HG02642 (cell line): ENCODE measurements around the gene HPGDS.

ENCODE experiments used
- ATAC-seq: cut with Tn5 transposase; IDR thresholded peaks from one replicate; pipeline ENCODE4 v1.9.1; 2021; ENCODE audit warnings: mild to moderate bottlenecking; ENCODE audit not compliant: unreplicated experiment, poor library complexity

HPGDS gene

DNA sequence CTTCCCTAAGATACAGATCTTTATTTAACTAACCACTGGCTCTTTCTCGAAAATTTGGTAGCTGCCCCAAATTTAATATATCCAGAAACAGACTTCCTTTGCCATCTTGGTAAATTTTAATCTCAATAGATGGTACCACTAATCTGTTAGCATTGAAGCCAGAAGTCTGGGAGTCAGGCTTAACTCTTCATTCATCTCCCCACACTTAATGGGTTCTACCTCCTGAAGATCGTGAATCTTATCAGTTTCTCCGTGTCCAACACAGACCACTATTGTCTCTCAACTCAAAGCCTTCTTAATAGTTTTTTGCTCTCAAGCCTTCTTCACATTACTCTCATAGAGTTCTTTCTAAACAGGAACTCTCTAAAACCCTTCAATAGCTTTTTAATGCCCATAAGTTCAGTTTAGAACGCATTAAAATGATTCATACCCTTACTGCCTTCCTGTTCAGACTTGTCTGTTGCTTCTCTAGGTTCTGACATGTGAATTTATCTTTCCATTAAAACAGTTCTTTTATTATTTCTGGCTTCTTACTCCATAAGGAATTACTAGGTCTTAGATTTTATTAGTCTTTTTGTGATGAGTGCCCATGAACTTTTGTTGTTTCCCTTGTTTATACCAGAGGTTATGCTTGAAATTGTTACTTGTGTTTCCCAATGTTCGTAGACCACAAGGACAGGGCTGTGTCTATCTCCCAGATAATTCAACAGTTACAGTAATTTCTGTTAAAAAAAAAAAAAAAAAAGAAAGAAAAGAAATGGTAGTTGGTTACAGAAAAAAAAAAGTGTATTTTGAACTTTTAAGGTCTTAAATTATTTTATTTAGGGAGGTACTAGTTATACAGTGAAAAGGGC lies 80.2 kb downstream of the HPGDS start:
- no peak for ATAC-seq

DNA sequence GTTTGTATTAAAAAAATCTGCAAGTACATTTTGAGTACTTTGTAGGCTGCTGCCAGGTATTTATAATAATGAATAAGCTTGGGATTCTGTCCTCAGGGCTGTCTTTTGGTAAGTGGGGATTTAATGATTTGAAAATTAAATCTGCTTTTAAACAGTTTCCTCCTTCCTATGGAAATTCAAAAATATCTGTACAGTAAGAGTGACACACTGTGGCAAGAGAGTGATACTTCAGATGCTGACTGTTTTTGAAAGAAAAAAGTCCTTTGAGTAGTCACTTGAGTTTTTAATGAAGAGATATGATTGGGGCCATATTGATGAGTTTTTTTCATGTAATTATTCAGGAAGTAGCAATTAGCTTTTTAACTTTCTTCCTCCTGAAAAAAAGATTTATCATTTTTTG lies 85.8 kb downstream of the HPGDS start:
- no peak for ATAC-seq

DNA sequence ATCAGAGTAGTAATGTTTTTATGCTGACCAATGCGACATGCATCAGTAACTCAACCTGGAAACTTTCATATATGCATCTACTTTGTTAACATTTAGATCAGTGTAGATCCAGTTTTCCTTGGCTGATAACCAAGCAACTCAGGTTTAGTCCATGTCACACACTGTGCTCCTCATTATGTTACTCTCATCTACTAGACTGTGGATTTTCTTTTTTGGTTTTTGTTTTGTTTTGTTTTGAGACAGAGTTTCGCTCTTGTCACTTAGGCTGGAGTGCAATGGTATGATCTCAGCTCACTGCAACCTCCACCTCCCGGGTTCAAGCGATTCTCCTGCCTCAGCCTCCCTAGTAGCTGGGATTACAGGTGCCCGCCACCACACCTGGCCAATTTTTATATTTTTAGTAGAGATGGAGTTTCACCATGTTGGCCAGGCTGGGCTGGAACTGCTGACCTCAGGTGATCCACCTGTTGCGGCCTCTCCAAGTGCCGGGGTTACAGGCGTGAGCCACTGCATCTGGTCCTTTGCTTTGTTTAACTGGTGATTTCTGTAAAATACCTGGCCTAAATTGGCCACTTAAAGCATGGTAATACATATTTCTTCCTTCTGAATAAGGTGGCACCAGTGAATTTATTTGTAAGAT lies 86.4 kb downstream of the HPGDS start:
- no peak for ATAC-seq

GRCh38 chr4:94253036-94253435 lies 89.6 kb downstream of the HPGDS start:
- ATAC-seq = no peak

GRCh38 chr4:94251094-94251493 lies 91.5 kb downstream of the HPGDS start:
- no peak for ATAC-seq
